GM18519 (cell line): ENCODE data around the gene C1QTNF1.

Source experiments
- ATAC-seq: cut with Tn5 transposase; IDR thresholded peaks from one replicate; pipeline ENCODE4 v1.9.1; 2021; ENCODE audit warnings: mild to moderate bottlenecking, moderate library complexity; ENCODE audit not compliant: unreplicated experiment, low FRiP score

The C1QTNF1 gene

DNA sequence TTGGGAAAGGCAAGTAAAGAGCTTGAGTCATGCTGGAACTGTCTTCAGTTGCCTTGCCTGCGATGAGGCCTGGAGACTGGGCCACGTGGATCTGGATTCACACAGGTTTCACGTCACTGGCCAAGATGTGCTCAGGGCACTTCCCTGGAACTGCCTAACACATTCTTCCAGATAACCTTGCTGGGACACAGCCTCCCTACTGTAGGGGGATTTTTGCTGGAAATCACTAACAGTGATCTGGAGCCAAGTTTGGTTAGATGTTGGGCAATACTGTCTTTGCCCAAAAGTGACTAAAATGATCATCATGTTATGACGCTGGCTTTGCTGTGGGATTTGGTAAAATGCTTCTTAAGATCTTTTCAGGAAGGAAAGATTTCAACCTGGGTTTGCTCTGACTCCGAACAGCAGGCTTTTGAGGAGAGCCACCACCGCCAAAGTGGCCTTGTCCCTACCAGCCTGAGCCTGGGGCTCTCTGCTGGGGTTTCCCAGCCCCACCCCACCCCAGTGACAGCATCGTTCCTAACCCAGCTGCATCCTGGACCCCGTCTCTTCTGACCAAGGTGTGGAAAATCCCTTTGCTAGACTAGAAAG lies 14.7 kb downstream of the C1QTNF1 start:
- ATAC-seq: no peak

- ATAC-seq: no peak
Observed at GRCh38 chr17:79039171-79039570, 15.2 kb downstream of the C1QTNF1 start.

GRCh38 chr17:79039886-79040285 lies 15.9 kb downstream of the C1QTNF1 start:
- no peak for ATAC-seq

- ATAC-seq: no peak
Observed at GRCh38 chr17:79041041-79041570, 17.1 kb downstream of the C1QTNF1 start.

- no peak for ATAC-seq
Observed at GRCh38 chr17:79041723-79042420, 17.9 kb downstream of the C1QTNF1 start.

DNA sequence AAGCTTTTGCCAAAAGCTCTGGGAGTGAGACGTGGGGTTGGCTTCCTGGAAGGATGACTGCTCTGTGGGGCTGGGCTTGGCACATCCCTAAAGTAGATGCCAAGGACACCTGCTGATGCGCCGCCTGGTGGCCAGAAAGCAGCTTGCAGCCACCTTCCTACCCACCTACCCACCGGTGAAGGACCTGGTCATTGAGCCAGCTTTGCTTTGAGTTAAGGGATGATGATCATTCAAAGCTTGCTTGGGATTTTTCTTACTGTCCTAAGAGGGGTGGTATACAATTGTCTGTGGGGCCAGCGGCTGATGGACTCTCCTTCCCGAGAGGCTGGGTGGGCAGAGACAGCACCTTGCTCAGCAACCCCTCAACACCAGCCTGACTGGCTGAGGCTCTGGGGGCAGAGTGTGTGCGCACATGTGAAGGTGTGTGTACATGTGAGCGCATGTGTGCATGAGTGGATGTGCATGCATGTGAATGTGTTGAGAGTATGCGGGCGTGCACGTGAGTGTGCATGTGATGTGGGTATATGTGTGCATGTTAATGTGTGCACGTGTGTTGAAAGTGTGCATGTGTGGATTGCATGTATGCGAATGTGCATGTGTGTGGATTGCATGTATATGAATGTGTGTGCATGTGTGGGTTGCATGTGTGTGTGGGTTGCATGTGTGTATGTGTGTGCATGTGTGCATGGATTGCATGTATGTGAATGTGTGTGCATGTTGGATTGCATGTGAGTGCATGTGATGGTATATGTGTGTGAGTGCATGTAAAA lies 18.6 kb downstream of the C1QTNF1 start:
- no peak for ATAC-seq

GRCh38 chr17:79043191-79043930 lies 19.4 kb downstream of the C1QTNF1 start:
- ATAC-seq: no peak

DNA sequence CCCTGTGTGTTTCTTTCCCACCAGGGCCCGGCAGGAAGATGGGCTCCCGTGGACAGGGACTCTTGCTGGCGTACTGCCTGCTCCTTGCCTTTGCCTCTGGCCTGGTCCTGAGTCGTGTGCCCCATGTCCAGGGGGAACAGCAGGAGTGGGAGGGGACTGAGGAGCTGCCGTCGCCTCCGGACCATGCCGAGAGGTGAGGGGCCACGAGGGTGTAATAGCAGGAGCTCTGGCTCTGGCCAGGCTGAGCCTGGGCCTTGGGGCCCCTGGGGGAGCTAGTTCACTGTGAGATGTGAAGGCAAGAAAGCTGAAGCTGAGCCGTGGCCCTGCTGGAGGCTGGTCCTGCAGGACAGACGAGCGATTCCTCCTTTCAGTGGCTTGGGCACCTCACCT lies 20.0 kb downstream of the C1QTNF1 start:
- ATAC-seq: no peak

DNA sequence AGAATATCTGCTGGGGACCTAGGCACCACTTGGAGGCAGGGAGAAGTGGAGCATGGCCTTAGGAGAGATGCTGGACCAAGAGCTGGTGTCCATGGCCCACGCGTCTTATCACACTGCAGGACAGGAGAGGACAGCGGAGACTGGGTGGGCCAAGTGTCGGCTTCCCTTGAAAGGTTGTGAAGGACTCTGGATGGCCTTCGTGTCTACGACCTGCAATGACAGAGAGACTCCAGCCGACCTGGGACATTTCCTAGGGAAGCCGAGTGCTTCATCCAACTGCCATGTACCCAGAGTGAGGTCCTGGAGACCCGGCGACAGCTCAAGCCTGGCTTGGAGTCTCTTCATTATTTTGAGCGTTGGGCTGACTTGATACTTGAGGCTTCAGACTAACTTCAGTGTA lies 20.5 kb downstream of the C1QTNF1 start:
- ATAC-seq: no peak

GRCh38 chr17:79045001-79045729 lies 21.2 kb downstream of the C1QTNF1 start:
- no peak for ATAC-seq

- ATAC-seq: no peak
Observed at GRCh38 chr17:79045842-79046196, 21.9 kb downstream of the C1QTNF1 start.

- no peak for ATAC-seq
Observed at GRCh38 chr17:79046197-79046915, 22.4 kb downstream of the C1QTNF1 start.

DNA sequence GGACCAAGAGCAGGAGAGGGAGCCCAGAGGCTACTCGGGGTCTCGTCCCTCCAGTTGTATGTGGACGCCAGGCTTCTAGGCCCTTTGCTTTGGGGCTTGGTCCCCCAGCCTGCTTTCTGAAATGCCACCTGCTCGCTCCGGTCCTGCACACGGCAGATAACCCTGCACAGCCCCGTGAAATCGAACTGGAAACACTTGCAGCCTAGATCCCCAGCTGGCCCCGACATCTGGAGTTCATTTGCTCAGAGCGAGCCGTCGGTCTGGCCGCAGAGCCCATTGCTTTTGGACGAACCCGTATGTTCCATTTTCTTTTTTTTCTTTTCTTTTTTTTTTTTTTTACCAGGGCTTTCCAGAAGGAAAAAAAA lies 22.9 kb downstream of the C1QTNF1 start:
- no peak for ATAC-seq

DNA sequence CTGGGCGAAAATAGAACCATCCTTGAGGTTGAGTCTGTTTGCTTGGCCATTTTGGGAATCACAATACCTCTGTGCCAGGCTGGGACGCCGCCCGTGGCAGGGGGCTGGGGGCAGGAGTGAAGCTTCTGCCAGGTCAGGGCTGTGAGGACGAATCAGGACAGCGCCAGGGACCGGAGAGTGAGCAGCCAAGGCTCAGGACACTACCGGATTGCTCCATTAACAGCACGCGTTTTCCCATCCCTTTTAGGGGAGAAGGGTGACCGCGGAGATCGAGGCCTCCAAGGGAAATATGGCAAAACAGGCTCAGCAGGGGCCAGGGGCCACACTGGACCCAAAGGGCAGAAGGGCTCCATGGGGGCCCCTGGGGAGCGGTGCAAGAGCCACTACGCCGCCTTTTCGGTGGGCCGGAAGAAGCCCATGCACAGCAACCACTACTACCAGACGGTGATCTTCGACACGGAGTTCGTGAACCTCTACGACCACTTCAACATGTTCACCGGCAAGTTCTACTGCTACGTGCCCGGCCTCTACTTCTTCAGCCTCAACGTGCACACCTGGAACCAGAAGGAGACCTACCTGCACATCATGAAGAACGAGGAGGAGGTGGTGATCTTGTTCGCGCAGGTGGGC lies 23.4 kb downstream of the C1QTNF1 start:
- no peak for ATAC-seq

DNA sequence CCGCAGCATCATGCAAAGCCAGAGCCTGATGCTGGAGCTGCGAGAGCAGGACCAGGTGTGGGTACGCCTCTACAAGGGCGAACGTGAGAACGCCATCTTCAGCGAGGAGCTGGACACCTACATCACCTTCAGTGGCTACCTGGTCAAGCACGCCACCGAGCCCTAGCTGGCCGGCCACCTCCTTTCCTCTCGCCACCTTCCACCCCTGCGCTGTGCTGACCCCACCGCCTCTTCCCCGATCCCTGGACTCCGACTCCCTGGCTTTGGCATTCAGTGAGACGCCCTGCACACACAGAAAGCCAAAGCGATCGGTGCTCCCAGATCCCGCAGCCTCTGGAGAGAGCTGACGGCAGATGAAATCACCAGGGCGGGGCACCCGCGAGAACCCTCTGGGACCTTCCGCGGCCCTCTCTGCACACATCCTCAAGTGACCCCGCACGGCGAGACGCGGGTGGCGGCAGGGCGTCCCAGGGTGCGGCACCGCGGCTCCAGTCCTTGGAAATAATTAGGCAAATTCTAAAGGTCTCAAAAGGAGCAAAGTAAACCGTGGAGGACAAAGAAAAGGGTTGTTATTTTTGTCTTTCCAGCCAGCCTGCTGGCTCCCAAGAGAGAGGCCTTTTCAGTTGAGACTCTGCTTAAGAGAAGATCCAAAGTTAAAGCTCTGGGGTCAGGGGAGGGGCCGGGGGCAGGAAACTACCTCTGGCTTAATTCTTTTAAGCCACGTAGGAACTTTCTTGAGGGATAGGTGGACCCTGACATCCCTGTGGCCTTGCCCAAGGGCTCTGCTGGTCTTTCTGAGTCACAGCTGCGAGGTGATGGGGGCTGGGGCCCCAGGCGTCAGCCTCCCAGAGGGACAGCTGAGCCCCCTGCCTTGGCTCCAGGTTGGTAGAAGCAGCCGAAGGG lies 24.2 kb downstream of the C1QTNF1 start:
- no peak for ATAC-seq

GRCh38 chr17:79048826-79049755 lies 25.1 kb downstream of the C1QTNF1 start:
- no peak for ATAC-seq

DNA sequence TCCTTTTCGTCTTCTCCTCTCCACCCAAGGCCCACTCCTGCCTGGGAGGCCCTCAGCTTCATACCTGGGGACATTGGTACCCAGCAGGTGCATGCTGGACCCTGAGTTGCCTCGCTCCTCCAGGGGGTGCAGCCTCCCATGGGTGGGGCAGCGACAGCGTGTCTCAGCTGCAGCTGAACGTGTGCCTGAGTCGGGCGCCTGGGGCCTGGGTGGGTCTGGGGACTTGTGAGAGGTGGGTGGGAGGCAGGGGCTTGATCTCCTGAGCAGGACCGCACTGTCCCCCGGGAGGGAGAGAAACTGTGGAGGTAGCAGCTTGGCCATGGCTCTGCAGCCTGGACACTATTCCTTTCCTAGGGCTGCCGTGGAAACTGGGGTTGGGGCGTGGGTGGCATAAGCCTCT lies 25.9 kb downstream of the C1QTNF1 start:
- ATAC-seq: no peak
